Hepatocyte (in vitro differentiated cells): Measurements from ENCODE around the gene EYS.

Experiments
- CTCF ChIP-seq: fragments of 200-600 bp; sonication (generic); IDR thresholded peaks from 2 replicates; pipeline ENCODE4 v1.5.1; 2016; ENCODE audit warnings: antibody characterized with exemption, mild to moderate bottlenecking; ENCODE audit not compliant: poor library complexity
- EZH2 ChIP-seq: fragments of 200-600 bp; sonication (generic); IDR thresholded peaks from 2 replicates; pipeline ENCODE4 v1.6.1; 2016; ENCODE audit warnings: antibody characterized with exemption, mild to moderate bottlenecking, borderline replicate concordance

- TF ChIP-seq CTCF = no peak
- no peak for TF ChIP-seq EZH2
These were observed 1359.6 kb downstream of the EYS start for GRCh38 chr6:64347411-64347810.
